SK-N-SH (cell line): ENCODE measurements around the gene CDX1.

Experiments used
- CTCF ChIP-seq: fragments of 200-600 bp; sonication (generic); IDR thresholded peaks from 2 replicates; pipeline ENCODE4 v1.6.1; 2017; ENCODE audit warnings: antibody characterized with exemption, mild to moderate bottlenecking, moderate library complexity
- EP300 ChIP-seq, 2 experiments: IDR thresholded peaks; 2 replicates each; pipeline versions ENCODE4 v1.4.0 to v1.6.1; 2012; ENCODE audit warnings: borderline replicate concordance in 1 of 2, low read depth in 1 of 2, low read length in 1 of 2
- EZH2phosphoT487 ChIP-seq: fragments of 200-600 bp; sonication (generic); IDR thresholded peaks from 2 replicates; pipeline ENCODE4 v1.6.1; 2017; ENCODE audit warnings: low read depth, mixed run types, mild to moderate bottlenecking, antibody characterized with exemption, moderate library complexity, borderline replicate concordance
- FOSL2 ChIP-seq: IDR thresholded peaks from 2 replicates; pipeline ENCODE4 v1.4.0; 2012; ENCODE audit warnings: low read depth, mild to moderate bottlenecking, moderate library complexity, borderline replicate concordance
- MXI1 ChIP-seq: IDR thresholded peaks from 2 replicates; pipeline ENCODE4 v1.6.1; 2012; ENCODE audit warnings: mild to moderate bottlenecking, low read depth, low read length, improper control_type of control experiment
- POLR2AphosphoS5 ChIP-seq: IDR thresholded peaks from 2 replicates; pipeline ENCODE4 v1.6.1; 2012; ENCODE audit warnings: low read depth, low read length
- RAD21 ChIP-seq: IDR thresholded peaks from 2 replicates; pipeline ENCODE4 v1.6.1; 2012; ENCODE audit warnings: mild to moderate bottlenecking, low read length
- RCOR1 ChIP-seq: fragments of 150-350 bp; IDR thresholded peaks from 2 replicates; pipeline ENCODE4 v1.6.1; 2017; ENCODE audit warnings: antibody characterized with exemption, low read length
- USF1 ChIP-seq: IDR thresholded peaks from 2 replicates; pipeline ENCODE4 v1.4.0; 2012; ENCODE audit warnings: low read depth, borderline replicate concordance

- TF ChIP-seq MXI1 (no peak), CTCF (no peak), USF1 (no peak), RCOR1 (no peak), POLR2AphosphoS5 (no peak), RAD21 (no peak), EZH2phosphoT487 (no peak), EP300 (IDR thresholded peaks at IDR 0.05; ENCODE audit: borderline replicate concordance in 1 of 2, low read depth in 1 of 2, low read length in 1 of 2) (no peak), FOSL2 (no peak)
Observed at GRCh38 chr5:150192462-150192861, 25.9 kb downstream of the CDX1 start.
